A549 (cell line): ENCODE data around the gene EPHA5. TPM values are rescaled to one million over a fixed set of nuclear protein-coding genes. Genes with fewer than 3 reads are reported as not detected.

Experiments
- ATAC-seq, 2 experiments: fragments of 200-7000 bp in 1 of 2; fragments of >200 bp in 1 of 2; cut with Nextera tagmentation in 1 of 2; cut with Tn5 transposase in 1 of 2; 3 replicates each; pipeline versions ENCODE4 v1.8.0 to v1.9.1; 2018 to 2020; ENCODE audit warnings: mild to moderate bottlenecking in 1 of 2, moderate library complexity in 1 of 2
- CTCF ChIA-PET: fragments of 300-600 bp; sonication (Branson Sonifier 250); formaldehyde crosslinking; extraction: SDS; loops from one replicate; lab custom pipeline; 2021; ENCODE audit warnings: antibody characterized with exemption, inconsistent platforms; lab: Yijun Ruan, JAX
- POLR2A ChIA-PET: fragments of 350-600 bp; formaldehyde crosslinking; extraction: SDS; loops from one replicate; lab custom pipeline; 2021; ENCODE audit warnings: antibody characterized with exemption, inconsistent platforms; lab: Yijun Ruan, JAX
- DNase-seq, 2 experiments: peaks; one replicate each; pipeline versions ENCODE4 v3.0.0 to v3.0.0-alpha.2; 2011 to 2016; ENCODE audit warnings: low read depth in 1 of 2, low spot score in 1 of 2
- FAIRE-seq: peaks from 2 replicates; lab custom pipeline; 2011; peaks lifted over from hg19 to GRCh38; lab: Jason Lieb, UNC
- H3K27ac ChIP-seq, 2 experiments: fragments of >200 bp; sonication (Bioruptor Twin); formaldehyde crosslinking; 3 replicates each; pipeline ENCODE4 v1.5.1; 2016 to 2017
- H3K4me1 ChIP-seq: fragments of >200 bp; sonication (Bioruptor Twin); formaldehyde crosslinking; 3 replicates; pipeline ENCODE4 v1.6.1; 2016
- H3K4me2 ChIP-seq: fragments of >200 bp; sonication (Bioruptor Twin); formaldehyde crosslinking; 3 replicates; pipeline ENCODE4 v1.6.1; 2016
- H3K4me3 ChIP-seq: fragments of >200 bp; sonication (Bioruptor Twin); formaldehyde crosslinking; 3 replicates; pipeline ENCODE4 v1.5.1; 2016
- H3K9me3 ChIP-seq: fragments of >200 bp; sonication (Bioruptor Twin); formaldehyde crosslinking; 3 replicates; pipeline ENCODE4 v1.6.1; 2016
- E2F6 ChIP-seq: IDR thresholded peaks from 2 replicates; pipeline ENCODE4 v1.6.1; 2012; ENCODE audit warnings: low read depth, borderline replicate concordance
- ELK1 ChIP-seq: fragments of 150-350 bp; IDR thresholded peaks from 2 replicates; pipeline ENCODE4 v1.6.1; 2014; ENCODE audit warnings: low read depth, mild to moderate bottlenecking, low read length
- HEYL ChIP-seq: fragments of 250-450 bp; sonication (Bioruptor Pico); IDR thresholded peaks from 2 replicates; pipeline ENCODE4 v1.8.0; 2021; ENCODE audit warnings: mild to moderate bottlenecking, moderate library complexity
- HMGXB4 ChIP-seq: fragments of 250-450 bp; sonication (Bioruptor Pico); IDR thresholded peaks from 2 replicates; pipeline ENCODE4 v1.5.0; 2021; ENCODE audit warnings: mild to moderate bottlenecking, moderate library complexity, borderline replicate concordance
- JUN ChIP-seq, 2 experiments: fragments of >200 bp; sonication (Bioruptor Twin); formaldehyde crosslinking; IDR thresholded peaks; 2 replicates in 1 of 2; 3 replicates in 1 of 2; pipeline ENCODE4 v1.6.1; 2016 to 2017
- JUNB ChIP-seq: fragments of >200 bp; sonication (Bioruptor Twin); formaldehyde crosslinking; IDR thresholded peaks from 2 replicates; pipeline ENCODE4 v1.6.1; 2016
- KDM1A ChIP-seq: fragments of 200-600 bp; sonication (generic); IDR thresholded peaks from 2 replicates; pipeline ENCODE4 v1.6.1; 2016; ENCODE audit warnings: low read depth, mild to moderate bottlenecking
- MYC ChIP-seq: IDR thresholded peaks from 2 replicates; pipeline ENCODE4 v1.6.1; 2012; ENCODE audit warnings: mild to moderate bottlenecking, inconsistent platforms, low read length, improper control_type of control experiment, borderline replicate concordance
- NR3C1 ChIP-seq: fragments of >200 bp; sonication (Bioruptor Twin); formaldehyde crosslinking; IDR thresholded peaks from 3 replicates; pipeline ENCODE4 v1.6.1; 2017
- PHF8 ChIP-seq: fragments of 200-600 bp; sonication (generic); IDR thresholded peaks from 2 replicates; pipeline ENCODE4 v1.6.1; 2016; ENCODE audit warnings: low read depth, mild to moderate bottlenecking, antibody characterized with exemption, moderate library complexity, borderline replicate concordance
- RAD21 ChIP-seq, 2 experiments: fragments of >200 bp in 1 of 2; sonication (Bioruptor Twin) in 1 of 2; formaldehyde crosslinking in 1 of 2; IDR thresholded peaks in 1 of 2; conservative IDR thresholded peaks in 1 of 2; 2 replicates in 1 of 2; 3 replicates in 1 of 2; pipeline ENCODE4 v1.6.1; 2012 to 2018; ENCODE audit warnings: inconsistent platforms in 1 of 2
- REST ChIP-seq: fragments of 200-600 bp; sonication (generic); IDR thresholded peaks from 2 replicates; pipeline ENCODE4 v1.6.1; 2016; ENCODE audit warnings: antibody characterized with exemption, mild to moderate bottlenecking, moderate library complexity
- RNF2 ChIP-seq: fragments of 200-600 bp; sonication (generic); IDR thresholded peaks from 2 replicates; pipeline ENCODE4 v1.6.1; 2016; ENCODE audit warnings: low read depth, mild to moderate bottlenecking, antibody characterized with exemption, moderate library complexity, borderline replicate concordance
- TFCP2L1 ChIP-seq: fragments of 250-450 bp; sonication (Bioruptor Pico); IDR thresholded peaks from 2 replicates; pipeline ENCODE4 v1.5.0; 2021; ENCODE audit warnings: mild to moderate bottlenecking
- ZNF302 ChIP-seq: fragments of 250-450 bp; sonication (Bioruptor Pico); IDR thresholded peaks from 2 replicates; pipeline ENCODE4 v1.9.0; 2021; ENCODE audit warnings: inconsistent platforms, mild to moderate bottlenecking, moderate library complexity
- ZSCAN20 ChIP-seq: fragments of 250-450 bp; sonication (Bioruptor Pico); IDR thresholded peaks from 2 replicates; pipeline ENCODE4 v1.8.0; 2022; ENCODE audit warnings: mild to moderate bottlenecking, moderate library complexity
- WGBS: methylation state at CpG from one replicate; pipeline ENCODE4 v1.1.6; 2017; ENCODE audit errors: missing lambda C conversion rate; 5-methylcytosine and 5-hydroxymethylcytosine counted together
- polyA plus RNA-seq, 4 experiments: library from polyadenylated mRNA; depleted of rRNA in 3 of 4; stranded (reverse); fragments of >200 nt; fragmentation: RNase III in 1 of 4; extraction: RNeasy Plus Mini Kit Qiagen cat#74134 plus additional on column Dnase treatment in 1 of 4; gene quantifications; 2 replicates in 3 of 4; 3 replicates in 1 of 4; pipeline ENCODE4 v1.2.3, GENCODE V29; 2011 to 2017

Gene EPHA5
- polyA plus RNA-seq, 2 of the 4 experiments (the other 2 are of a cell fraction): 0.96 to 1.1 TPM

GRCh38 chr4:65393078-65393477 is 277.2 kb downstream of the EPHA5 start:
- no peak for TF ChIP-seq KDM1A
- TF ChIP-seq HMGXB4 (CRISPR knock-in tag): no peak
- TF ChIP-seq, all 56 proteins: peak for 0
- ChIA-PET POLR2A (no interaction called here), CTCF (no interaction called here)
- Histone ChIP-seq H3K4me2 (no peak overlapping the region), H3K9me3 (no peaks in the 10 kb centered on the region), H3K4me3 (no peak overlapping the region), H3K4me1 (no peaks in the 10 kb centered on the region), H3K27ac (no peak overlapping the region)
- no peak for ATAC-seq
- DNase-seq: no peak
- FAIRE-seq: no peak
- 29% methylated on average over 1 of the region's 1 CpG for WGBS

GRCh38 chr4:65392488-65392887 is 277.8 kb downstream of the EPHA5 start:
- TF ChIP-seq PHF8: no peak
- TF ChIP-seq TFCP2L1 (CRISPR knock-in tag): no peak
- TF ChIP-seq KDM1A: no peak
- no peak for TF ChIP-seq RNF2
- TF ChIP-seq MYC: no peak
- TF ChIP-seq E2F6: no peak
- TF ChIP-seq JUNB: no peak
- TF ChIP-seq NR3C1: no peak
- TF ChIP-seq RAD21 (conservative IDR thresholded peaks at IDR 0.05 in 1 of 2, IDR thresholded peaks at IDR 0.05 in 1 of 2): no peak
- no peak for TF ChIP-seq JUN (IDR thresholded peaks at IDR 0.05)
- TF ChIP-seq ZSCAN20: no peak
- WGBS: 81% methylated on average over 2 of the region's 2 CpGs
- H3K27ac ChIP-seq: no peak overlapping the region
- no peaks in the 10 kb centered on the region for H3K4me1 ChIP-seq
- no peak overlapping the region for H3K4me3 ChIP-seq
- DNase-seq (no peak), FAIRE-seq (no peak), ATAC-seq (no peak)
- H3K4me2 ChIP-seq: no peak overlapping the region
- CTCF ChIA-PET: no interaction called here
- POLR2A ChIA-PET: no interaction called here
- no peaks in the 10 kb centered on the region for H3K9me3 ChIP-seq

GRCh38 chr4:65391814-65392213 is 278.5 kb downstream of the EPHA5 start:
- Histone ChIP-seq H3K4me2 (no peak overlapping the region), H3K27ac (no peak overlapping the region), H3K4me3 (no peak overlapping the region), H3K9me3 (no peaks in the 10 kb centered on the region), H3K4me1 (no peaks in the 10 kb centered on the region)
- FAIRE-seq: no peak
- TF ChIP-seq KDM1A (no peak), HEYL (CRISPR knock-in tag) (no peak), ZNF302 (CRISPR knock-in tag) (no peak), ELK1 (no peak), JUNB (no peak), JUN (IDR thresholded peaks at IDR 0.05) (no peak), REST (no peak)
- ChIA-PET POLR2A (no interaction called here), CTCF (no interaction called here)
- ATAC-seq: no peak
- WGBS: 79% methylated on average over 2 of the region's 2 CpGs
- no peak for DNase-seq
